RPMI8226 (cell line): ENCODE measurements around the gene ISG20.
"Not testable (repeated sequence)": the region's sequence is repeated elsewhere in the genome, so short reads cannot be mapped to it uniquely, and the experiment has no call there.

ENCODE experiments used
- DNase-seq: peaks from one replicate; pipeline ENCODE4 v3.0.0-alpha.2; 2015

ISG20 gene

GRCh38 chr15:88619796-88620195, 19.0 kb upstream of the ISG20 start:
- no peak for DNase-seq

- peak; percentile 98 for DNase-seq
These were observed 17.6 kb upstream of the ISG20 start, which contains the start of gene AEN for GRCh38 chr15:88620995-88621772. AEN (plus strand) TSS chr15:88621340; CDS start chr15:88626210, 4,870 bp downstream.

- peak; percentile 80 for DNase-seq
These were observed 16.8 kb upstream of the ISG20 start for GRCh38 chr15:88621789-88622604.

GRCh38 chr15:88622605-88622975, 16.2 kb upstream of the ISG20 start:
- no peak for DNase-seq

- no peak for DNase-seq
These were observed 15.8 kb upstream of the ISG20 start for GRCh38 chr15:88623061-88623460.

- no peak for DNase-seq
These were observed 15.2 kb upstream of the ISG20 start for GRCh38 chr15:88623632-88624031.

- DNase-seq, result peak; percentile 70
These were observed 14.5 kb upstream of the ISG20 start for GRCh38 chr15:88624156-88624970.

GRCh38 chr15:88624971-88625490, 13.8 kb upstream of the ISG20 start:
- DNase-seq, result no peak

- DNase-seq, result no peak
These were observed 12.7 kb upstream of the ISG20 start for GRCh38 chr15:88625943-88626741.

- DNase-seq, result peak; percentile 41
These were observed 11.4 kb upstream of the ISG20 start for GRCh38 chr15:88627463-88627862.

GRCh38 chr15:88628018-88628654, 10.7 kb upstream of the ISG20 start:
- no peak for DNase-seq

GRCh38 chr15:88629071-88629470, 9.7 kb upstream of the ISG20 start:
- no peak for DNase-seq

GRCh38 chr15:88630141-88630721, 8.6 kb upstream of the ISG20 start:
- no peak for DNase-seq

GRCh38 chr15:88630798-88631463, 7.9 kb upstream of the ISG20 start:
- no peak for DNase-seq

- no peak for DNase-seq
These were observed 7.3 kb upstream of the ISG20 start for GRCh38 chr15:88631464-88632028.

GRCh38 chr15:88632797-88633196, 6.0 kb upstream of the ISG20 start:
- DNase-seq, result not testable (repeated sequence)

GRCh38 chr15:88634449-88634848, 4.4 kb upstream of the ISG20 start:
- no peak for DNase-seq

- DNase-seq, result no peak
These were observed 3.5 kb upstream of the ISG20 start for GRCh38 chr15:88635318-88635717.

GRCh38 chr15:88636050-88636449, 2.8 kb upstream of the ISG20 start:
- no peak for DNase-seq

GRCh38 chr15:88636654-88637053, 2.2 kb upstream of the ISG20 start:
- DNase-seq, result no peak
